B cell (primary cell): ENCODE results near the gene TCF12. TPM values are rescaled to one million over a fixed set of nuclear protein-coding genes. Genes with fewer than 3 reads are reported as not detected.

Experiments used
- ATAC-seq: fragments of 200-7000 bp; cut with Tn5 transposase; one replicate; pipeline ENCODE4 v1.10.0; 2021; ENCODE audit warnings: low read depth, mild to moderate bottlenecking, moderate number of reproducible peaks, moderate library complexity
- CTCF ChIA-PET: fragments of 350-600 bp; sonication (Branson Sonifier 250); formaldehyde crosslinking; loops from one replicate; lab custom pipeline; 2021; ENCODE audit warnings: antibody characterized with exemption, inconsistent platforms; lab: Charles Lee
- POLR2A ChIA-PET: fragments of 350-600 bp; sonication (Branson Sonifier 250); formaldehyde crosslinking; loops from one replicate; lab custom pipeline; 2021; ENCODE audit warnings: antibody characterized with exemption; lab: Charles Lee
- DNase-seq: peaks from one replicate; pipeline ENCODE4 v3.0.0; 2013
- H2AFZ ChIP-seq: 2 replicates; pipeline ENCODE4 v1.6.1; 2012; ENCODE audit warnings: mild to moderate bottlenecking, low read depth, low read length; ENCODE audit not compliant: insufficient read depth, poor library complexity, severe bottlenecking
- H3K27ac ChIP-seq, 2 donors: 1 replicate in 1 of 2; 2 replicates in 1 of 2; pipeline ENCODE4 v1.5.1; 2012 to 2013; ENCODE audit warnings: low read length in 2 of 2, mild to moderate bottlenecking in 2 of 2, moderate library complexity in 1 of 2
- H3K27me3 ChIP-seq, 4 experiments: fragments of 200-600 bp in 1 of 4; sonication (generic) in 1 of 4; replicated peaks in 1 of 4; 1 replicate in 2 of 4; 2 replicates in 2 of 4; pipeline versions ENCODE4 v1.6.1 to v1.7.0; 2013 to 2016; ENCODE audit warnings: low read length in 3 of 4, mild to moderate bottlenecking in 2 of 4, mixed read lengths in 1 of 4, moderate library complexity in 1 of 4; ENCODE audit not compliant: insufficient read depth in 4 of 4, control insufficient read depth in 3 of 4; ENCODE audit errors: control extremely low read depth in 1 of 4
- H3K36me3 ChIP-seq, 2 experiments: replicated peaks in 1 of 2; 1 replicate in 1 of 2; 2 replicates in 1 of 2; pipeline versions ENCODE4 v1.6.1 to v1.7.1; 2013; ENCODE audit warnings: low read length in 1 of 2; ENCODE audit not compliant: insufficient read depth in 2 of 2, control insufficient read depth in 1 of 2; ENCODE audit errors: control extremely low read depth in 1 of 2, extremely low read depth in 1 of 2
- H3K4me1 ChIP-seq, 2 donors: fragments of 200-600 bp in 1 of 2; sonication (generic) in 1 of 2; 1 replicate in 1 of 2; 2 replicates in 1 of 2; pipeline versions ENCODE4 v1.5.1 to v1.6.1; 2013 to 2017; ENCODE audit warnings: low read length in 2 of 2; ENCODE audit not compliant: control insufficient read depth in 2 of 2, insufficient read depth in 2 of 2
- H3K4me2 ChIP-seq: replicated peaks from 2 replicates; pipeline ENCODE3; 2012; ENCODE audit warnings: mild to moderate bottlenecking, low read depth, low read length; ENCODE audit not compliant: poor library complexity, severe bottlenecking
- H3K4me3 ChIP-seq, 5 experiments: fragments of 200-600 bp in 1 of 5; sonication (generic) in 1 of 5; 1 replicate in 3 of 5; 2 replicates in 2 of 5; pipeline versions ENCODE4 v1.5.1 to v1.7.0; 2011 to 2016; ENCODE audit warnings: low read length in 4 of 5, mild to moderate bottlenecking in 4 of 5, low read depth in 2 of 5, control low read depth in 1 of 5, moderate library complexity in 1 of 5; ENCODE audit not compliant: insufficient read depth in 1 of 5; ENCODE audit errors: control extremely low read depth in 1 of 5, extremely low read depth in 1 of 5
- H3K79me2 ChIP-seq: fragments of 200-600 bp; sonication (generic); one replicate; pipeline ENCODE4 v1.6.0; 2016; ENCODE audit warnings: low read length; ENCODE audit not compliant: control insufficient read depth, insufficient read depth
- H3K9ac ChIP-seq: fragments of 200-600 bp; sonication (generic); 2 replicates; pipeline ENCODE4 v1.6.1; 2017; ENCODE audit warnings: mild to moderate bottlenecking, low read length, moderate library complexity
- H3K9me3 ChIP-seq, 3 donors: one replicate each; pipeline versions ENCODE4 v1.6.1 to v1.7.1; 2013; ENCODE audit warnings: low read length in 2 of 3; ENCODE audit not compliant: control insufficient read depth in 2 of 3, insufficient read depth in 1 of 3; ENCODE audit errors: control extremely low read depth in 1 of 3
- H4K20me1 ChIP-seq: 2 replicates; pipeline ENCODE4 v1.6.0; 2012; ENCODE audit warnings: mild to moderate bottlenecking, low read length; ENCODE audit not compliant: insufficient read depth, control insufficient read depth, poor library complexity, severe bottlenecking
- H3K27ac Mint-ChIP-seq: one replicate; pipeline ENCODE4 v1.8.0; 2021; ENCODE audit warnings: mixed read lengths
- H3K27me3 Mint-ChIP-seq: one replicate; pipeline ENCODE4 v1.8.0; 2021; ENCODE audit warnings: mixed read lengths
- H3K4me1 Mint-ChIP-seq: one replicate; pipeline ENCODE4 v1.8.0; 2021; ENCODE audit warnings: mixed read lengths
- H3K4me3 Mint-ChIP-seq: one replicate; pipeline ENCODE4 v1.8.0; 2021; ENCODE audit warnings: mixed read lengths
- H3K9me3 Mint-ChIP-seq: one replicate; pipeline ENCODE4 v1.8.0; 2022; ENCODE audit warnings: mixed read lengths; ENCODE audit not compliant: insufficient read depth
- EZH2 ChIP-seq: IDR thresholded peaks from 2 replicates; pipeline ENCODE4 v1.6.1; 2012; ENCODE audit warnings: borderline replicate concordance, low read depth, mild to moderate bottlenecking, moderate library complexity, low read length; ENCODE audit not compliant: insufficient read depth, poor library complexity, severe bottlenecking
- WGBS: methylation state at CpG from one replicate; pipeline ENCODE4 v1.1.5; 2013; ENCODE audit warnings: missing lambda C conversion rate; ENCODE audit not compliant: insufficient coverage; 5-methylcytosine and 5-hydroxymethylcytosine counted together
- intact Hi-C: fragments of 100-400 bp; cut with micrococcal nuclease; formaldehyde crosslinking; loops from one replicate; pipeline ENCODE4 v1.10.0; 2022
- polyA plus RNA-seq: library from polyadenylated mRNA; depleted of rRNA; stranded (reverse); fragments of >200 nt; gene quantifications from 2 replicates; pipeline ENCODE4 v1.2.3, GENCODE V29; 2012
- total RNA-seq, 2 donors: library from RNA; stranded (reverse); fragments of 120-200 nt in 1 of 2; gene quantifications; 1 replicate in 1 of 2; 2 replicates in 1 of 2; pipeline versions ENCODE4 v1.2.3 to v1.2.4, GENCODE V29; 2013 to 2022
- TF ChIP-seq, protein P1 (sequence below): fragments of 200-600 bp; IDR thresholded peaks from one replicate; pipeline ENCODE4 v1.8.0; 2022; ENCODE audit warnings: antibody characterized with exemption, mild to moderate bottlenecking

Gene TCF12
- total and polyA plus RNA-seq, 2 donors (not counting 1 experiment from before 2014, with no cell fraction given): 27.1 to 131 TPM

DNA sequence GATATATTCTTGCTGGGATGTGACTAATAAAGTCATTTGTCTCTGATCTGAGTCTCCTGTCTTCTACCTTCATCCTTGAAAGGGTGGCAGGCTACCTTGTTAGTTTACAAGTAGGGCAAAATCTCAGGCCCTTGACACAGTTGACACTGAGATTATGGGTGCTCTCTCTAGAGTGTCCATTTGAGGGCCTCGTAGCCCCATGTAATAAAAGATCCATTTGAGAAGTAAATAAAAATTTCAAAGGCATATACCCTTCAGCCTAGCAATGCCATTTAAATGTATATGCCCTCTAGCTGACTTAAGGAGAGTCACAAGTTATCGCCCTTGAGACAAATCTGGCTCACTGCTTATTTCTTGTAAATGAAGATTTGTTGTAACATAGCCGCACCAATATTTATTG lies 98.6 kb downstream of the TCF12 start:
- no peak for TF ChIP-seq EZH2
- TF ChIP-seq, protein P1, sequence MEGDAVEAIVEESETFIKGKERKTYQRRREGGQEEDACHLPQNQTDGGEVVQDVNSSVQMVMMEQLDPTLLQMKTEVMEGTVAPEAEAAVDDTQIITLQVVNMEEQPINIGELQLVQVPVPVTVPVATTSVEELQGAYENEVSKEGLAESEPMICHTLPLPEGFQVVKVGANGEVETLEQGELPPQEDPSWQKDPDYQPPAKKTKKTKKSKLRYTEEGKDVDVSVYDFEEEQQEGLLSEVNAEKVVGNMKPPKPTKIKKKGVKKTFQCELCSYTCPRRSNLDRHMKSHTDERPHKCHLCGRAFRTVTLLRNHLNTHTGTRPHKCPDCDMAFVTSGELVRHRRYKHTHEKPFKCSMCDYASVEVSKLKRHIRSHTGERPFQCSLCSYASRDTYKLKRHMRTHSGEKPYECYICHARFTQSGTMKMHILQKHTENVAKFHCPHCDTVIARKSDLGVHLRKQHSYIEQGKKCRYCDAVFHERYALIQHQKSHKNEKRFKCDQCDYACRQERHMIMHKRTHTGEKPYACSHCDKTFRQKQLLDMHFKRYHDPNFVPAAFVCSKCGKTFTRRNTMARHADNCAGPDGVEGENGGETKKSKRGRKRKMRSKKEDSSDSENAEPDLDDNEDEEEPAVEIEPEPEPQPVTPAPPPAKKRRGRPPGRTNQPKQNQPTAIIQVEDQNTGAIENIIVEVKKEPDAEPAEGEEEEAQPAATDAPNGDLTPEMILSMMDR: no peak
- no peaks in the 10 kb centered on the region for H3K4me1 ChIP-seq
- H3K9ac ChIP-seq: no peak overlapping the region
- CTCF ChIA-PET: interaction anchor here (1.0 kb wide), 1 partner anchor 289 kb away, joined by 3 read pairs; no protein-coding TSS in a partner anchor
- Mint-ChIP-seq H3K27ac (no peak overlapping the region), H3K27me3 (no peaks in the 10 kb centered on the region), H3K9me3 (no peaks in the 10 kb centered on the region), H3K4me3 (no peak overlapping the region), H3K4me1 (peaks cover 16% of the 10 kb centered on the region)
- H3K36me3 ChIP-seq: no peaks in the 10 kb centered on the region
- no peak overlapping the region for H3K4me2 ChIP-seq
- peaks cover 55% of the 10 kb centered on the region for H3K79me2 ChIP-seq
- H3K4me3 ChIP-seq: no peak overlapping the region
- H2AFZ ChIP-seq: no peak overlapping the region
- H3K27ac ChIP-seq: no peak overlapping the region
- ATAC-seq: peak; percentile 33
- H3K27me3 ChIP-seq: no peaks in the 10 kb centered on the region
- peak; percentile 13 for DNase-seq
- POLR2A ChIA-PET: no interaction called here
- no CpG with 5 or more reads among the region's 3 CpGs for WGBS
- no peaks in the 10 kb centered on the region for H3K9me3 ChIP-seq
- intact Hi-C loops: loop anchor here (1.0 to 2.0 kb wide), 2 partner anchors 290 to 510 kb away; no protein-coding TSS in a partner anchor
- H4K20me1 ChIP-seq: peaks cover 8% of the 10 kb centered on the region

DNA sequence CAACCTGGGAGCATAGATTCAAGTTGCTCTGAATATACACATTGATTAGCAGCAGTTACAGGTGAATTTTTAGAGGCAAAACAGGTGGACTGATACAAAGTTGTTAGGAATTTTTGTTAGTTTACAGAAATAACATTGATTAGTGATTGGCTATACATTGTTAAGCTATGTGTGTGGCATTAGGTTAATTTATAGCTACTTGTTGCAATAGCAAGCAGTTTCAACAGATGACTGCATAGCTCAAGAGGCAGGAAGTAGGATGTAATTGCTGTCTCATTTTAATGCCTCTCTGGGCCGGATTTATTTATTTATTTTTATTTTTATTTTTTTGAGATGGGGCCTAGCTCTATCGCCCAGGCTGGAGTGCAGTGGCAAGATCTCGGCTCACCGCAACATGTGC lies 99.7 kb downstream of the TCF12 start:
- H3K27ac Mint-ChIP-seq: no peak overlapping the region

More for the DNA sequence above, 99.7 kb downstream of the TCF12 start:
- intact Hi-C loops: no loop called here
- WGBS: 95% methylated on average over 3 of the region's 4 CpGs
- H3K4me1 ChIP-seq: peaks cover 0 to 6% of the 10 kb centered on the region in 2 donors
- no peak overlapping the region for H3K27ac ChIP-seq
- no peak overlapping the region for H3K4me3 ChIP-seq
- no peaks in the 10 kb centered on the region for H3K9me3 ChIP-seq
- DNase-seq (no peak), ATAC-seq (no peak)
- H3K9ac ChIP-seq: no peak overlapping the region
- H3K4me2 ChIP-seq: no peak overlapping the region
- H2AFZ ChIP-seq: no peak overlapping the region
- Mint-ChIP-seq H3K4me3 (no peak overlapping the region), H3K9me3 (peaks cover 2% of the 10 kb centered on the region), H3K4me1 (peaks cover 27% of the 10 kb centered on the region), H3K27me3 (no peaks in the 10 kb centered on the region)
- ChIA-PET CTCF (interaction anchor here (0.9 to 1.2 kb wide), 4 partner anchors 33 to 288 kb away, joined by 3 to 4 read pairs (median 3); no protein-coding TSS in a partner anchor), POLR2A (no interaction called here)
- H4K20me1 ChIP-seq: peaks cover 4% of the 10 kb centered on the region
- TF ChIP-seq, protein P1: no peak
- no peak for TF ChIP-seq EZH2
- no peaks in the 10 kb centered on the region for H3K27me3 ChIP-seq
- no peaks in the 10 kb centered on the region for H3K36me3 ChIP-seq
- H3K79me2 ChIP-seq: peaks cover 54% of the 10 kb centered on the region
